Activated T-cell treated with anti-CD3 and anti-CD28 coated beads, Interleukin-2, amount 50 U/mL, for 4 hours (primary cell): ENCODE measurements around the gene YEATS2. TPM values are rescaled to one million over a fixed set of nuclear protein-coding genes. Genes with fewer than 3 reads are reported as not detected.
"Not testable (repeated sequence)": the region's sequence is repeated elsewhere in the genome, so short reads cannot be mapped to it uniquely, and the experiment has no call there.

Experiments
- ATAC-seq, 2 donors: fragments of 200-7000 bp; cut with Tn5 transposase; one replicate each; pipeline ENCODE4 v1.10.0; 2021
- DNase-seq: peaks from one replicate; pipeline ENCODE4 v3.0.0-alpha.2; 2020
- H3K27me3 Mint-ChIP-seq: one replicate; pipeline ENCODE4 v1.8.0; 2021; ENCODE audit warnings: low read depth, mixed read lengths
- H3K36me3 Mint-ChIP-seq: one replicate; pipeline ENCODE4 v1.8.0; 2022; ENCODE audit warnings: mixed read lengths; ENCODE audit not compliant: insufficient read depth
- H3K4me1 Mint-ChIP-seq: one replicate; pipeline ENCODE4 v1.8.0; 2021; ENCODE audit warnings: low read depth, mixed read lengths
- H3K4me3 Mint-ChIP-seq: one replicate; pipeline ENCODE4 v1.8.0; 2021; ENCODE audit warnings: mild to moderate bottlenecking, moderate library complexity, mixed read lengths
- H3K9me3 Mint-ChIP-seq: one replicate; pipeline ENCODE4 v1.8.0; 2021; ENCODE audit warnings: mixed read lengths
- total RNA-seq, 3 donors: library from RNA; stranded (reverse); gene quantifications; one replicate each; pipeline ENCODE4 v1.2.1, GENCODE V29; 2021

Gene YEATS2
- total RNA-seq, 3 donors from 2014 or later = 24.7 to 28.0 (median 27.2) TPM

GRCh38 chr3:183737116-183737515, 39.5 kb downstream of the YEATS2 start:
- no peaks in the 10 kb centered on the region for H3K27me3 Mint-ChIP-seq
- peaks cover 46% of the 10 kb centered on the region for H3K36me3 Mint-ChIP-seq
- no peak for ATAC-seq
- H3K4me3 Mint-ChIP-seq = no peak overlapping the region
- no peak for DNase-seq
- no peaks in the 10 kb centered on the region for H3K9me3 Mint-ChIP-seq
- H3K4me1 Mint-ChIP-seq = no peaks in the 10 kb centered on the region

DNA sequence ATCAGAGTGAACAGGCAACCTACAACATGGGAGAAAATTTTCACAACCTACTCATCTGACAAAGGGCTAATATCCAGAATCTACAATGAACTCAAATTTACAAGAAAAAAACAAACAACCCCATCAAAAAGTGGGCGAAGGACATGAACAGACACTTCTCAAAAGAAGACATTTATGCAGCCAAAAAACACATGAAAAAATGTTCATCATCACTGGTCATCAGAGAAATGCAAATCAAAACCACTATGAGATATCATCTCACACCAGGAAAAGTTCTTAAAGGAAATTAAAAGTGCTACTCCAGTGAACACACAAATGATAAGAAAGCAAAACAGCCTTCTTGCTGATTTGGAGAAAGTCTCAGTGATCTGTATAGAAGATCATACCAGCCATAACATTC, 42.6 kb downstream of the YEATS2 start:
- ATAC-seq, H3K4me1 Mint-ChIP-seq, DNase-seq, H3K9me3 Mint-ChIP-seq, H3K4me3 Mint-ChIP-seq, H3K27me3 Mint-ChIP-seq: not testable (repeated sequence)
- peaks cover 34% of the 10 kb centered on the region for H3K36me3 Mint-ChIP-seq

GRCh38 chr3:183743231-183743630, 45.6 kb downstream of the YEATS2 start:
- H3K36me3 Mint-ChIP-seq = peaks cover 13% of the 10 kb centered on the region

DNA sequence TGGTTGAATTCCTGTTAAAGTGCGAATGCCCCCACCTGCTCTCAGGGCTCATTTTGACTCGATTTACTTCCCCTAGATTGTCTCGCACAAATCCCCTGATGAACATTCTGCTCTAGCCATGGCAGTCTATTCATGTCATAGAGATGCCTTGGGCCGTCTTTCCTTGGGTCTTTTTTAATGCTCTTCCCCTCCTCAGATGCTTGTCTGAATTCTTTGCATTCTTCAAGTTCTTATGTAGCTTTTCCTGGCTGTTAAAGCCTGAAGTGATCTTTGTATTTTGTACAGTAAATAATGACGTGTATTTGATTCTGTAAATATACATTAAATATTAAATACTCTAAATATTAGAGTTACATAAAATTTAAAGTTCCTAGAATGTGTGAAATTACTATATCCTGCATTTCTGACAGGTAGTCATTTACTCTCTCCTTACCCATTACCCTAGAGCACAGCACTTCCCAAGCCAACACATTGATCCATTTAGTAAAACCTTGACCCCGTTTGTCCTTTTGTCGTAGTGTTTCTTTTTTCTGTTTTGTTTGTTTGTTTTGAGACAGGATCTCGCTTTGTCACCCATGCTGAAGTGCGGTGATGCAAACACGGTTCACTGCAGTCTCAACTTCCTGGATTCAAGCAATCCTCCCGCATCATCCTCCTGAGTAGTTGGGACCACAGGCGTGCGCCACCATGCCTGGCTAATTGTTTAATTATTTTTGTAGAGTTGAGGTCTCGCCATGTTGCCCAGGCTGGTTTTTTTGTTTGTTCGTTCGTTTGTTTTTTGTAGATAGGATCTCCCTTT, 47.9 kb downstream of the YEATS2 start:
- H3K9me3 Mint-ChIP-seq = no peaks in the 10 kb centered on the region
- H3K36me3 Mint-ChIP-seq = peaks cover 14% of the 10 kb centered on the region
- ATAC-seq = no peak

More at GRCh38 chr3:183743231-183743630, 45.6 kb downstream of the YEATS2 start:
- H3K9me3 Mint-ChIP-seq = no peaks in the 10 kb centered on the region
- ATAC-seq (no peak), DNase-seq (no peak)
- no peaks in the 10 kb centered on the region for H3K4me1 Mint-ChIP-seq
- H3K27me3 Mint-ChIP-seq = no peaks in the 10 kb centered on the region
- H3K4me3 Mint-ChIP-seq = no peak overlapping the region

GRCh38 chr3:183754052-183754451, 56.5 kb downstream of the YEATS2 start:
- no peaks in the 10 kb centered on the region for H3K9me3 Mint-ChIP-seq
- H3K4me3 Mint-ChIP-seq = no peak overlapping the region
- no peaks in the 10 kb centered on the region for H3K27me3 Mint-ChIP-seq
- peaks cover 40% of the 10 kb centered on the region for H3K36me3 Mint-ChIP-seq
- H3K4me1 Mint-ChIP-seq = no peaks in the 10 kb centered on the region
- ATAC-seq = no peak
- no peak for DNase-seq

More for the DNA sequence above, 47.9 kb downstream of the YEATS2 start:
- Mint-ChIP-seq H3K27me3 (no peaks in the 10 kb centered on the region), H3K4me1 (no peaks in the 10 kb centered on the region), H3K4me3 (no peak overlapping the region)
- DNase-seq = no peak

DNA sequence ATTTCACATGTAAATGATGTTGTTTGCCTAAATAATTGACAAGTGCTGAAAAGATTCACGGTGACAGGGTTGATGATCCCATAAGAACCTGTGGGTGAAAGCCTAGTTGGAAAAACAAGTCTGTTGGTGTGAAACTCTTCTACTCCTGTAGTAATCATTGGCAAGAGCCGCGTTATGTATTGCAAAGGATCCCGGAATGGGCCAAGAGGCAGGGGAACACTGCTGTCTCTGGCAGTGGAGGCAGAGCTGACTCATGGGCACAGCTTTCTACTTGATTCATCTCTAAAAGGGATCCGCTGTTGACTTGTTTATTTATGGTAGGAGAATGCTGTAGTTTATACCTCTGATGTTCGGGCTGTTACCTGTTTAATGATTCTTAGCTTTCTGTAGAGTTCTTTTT, 64.7 kb downstream of the YEATS2 start:
- ATAC-seq (no peak), DNase-seq (no peak)
- Mint-ChIP-seq H3K4me3 (no peak overlapping the region), H3K27me3 (no peaks in the 10 kb centered on the region), H3K4me1 (peaks cover 7% of the 10 kb centered on the region), H3K36me3 (peaks cover 33% of the 10 kb centered on the region), H3K9me3 (no peaks in the 10 kb centered on the region)

GRCh38 chr3:183764847-183765731, 67.5 kb downstream of the YEATS2 start:
- ATAC-seq (no peak), DNase-seq (no peak)
- Mint-ChIP-seq H3K36me3 (peaks cover 24% of the 10 kb centered on the region), H3K27me3 (no peaks in the 10 kb centered on the region), H3K4me1 (peaks cover 7% of the 10 kb centered on the region), H3K4me3 (no peak overlapping the region), H3K9me3 (no peaks in the 10 kb centered on the region)

GRCh38 chr3:183766107-183766506, 68.5 kb downstream of the YEATS2 start:
- peaks cover 22% of the 10 kb centered on the region for H3K36me3 Mint-ChIP-seq
- no peak for ATAC-seq
- no peak overlapping the region for H3K4me3 Mint-ChIP-seq
- peaks cover 7% of the 10 kb centered on the region for H3K4me1 Mint-ChIP-seq
- H3K9me3 Mint-ChIP-seq = no peaks in the 10 kb centered on the region
- H3K27me3 Mint-ChIP-seq = no peaks in the 10 kb centered on the region
- DNase-seq = no peak

DNA sequence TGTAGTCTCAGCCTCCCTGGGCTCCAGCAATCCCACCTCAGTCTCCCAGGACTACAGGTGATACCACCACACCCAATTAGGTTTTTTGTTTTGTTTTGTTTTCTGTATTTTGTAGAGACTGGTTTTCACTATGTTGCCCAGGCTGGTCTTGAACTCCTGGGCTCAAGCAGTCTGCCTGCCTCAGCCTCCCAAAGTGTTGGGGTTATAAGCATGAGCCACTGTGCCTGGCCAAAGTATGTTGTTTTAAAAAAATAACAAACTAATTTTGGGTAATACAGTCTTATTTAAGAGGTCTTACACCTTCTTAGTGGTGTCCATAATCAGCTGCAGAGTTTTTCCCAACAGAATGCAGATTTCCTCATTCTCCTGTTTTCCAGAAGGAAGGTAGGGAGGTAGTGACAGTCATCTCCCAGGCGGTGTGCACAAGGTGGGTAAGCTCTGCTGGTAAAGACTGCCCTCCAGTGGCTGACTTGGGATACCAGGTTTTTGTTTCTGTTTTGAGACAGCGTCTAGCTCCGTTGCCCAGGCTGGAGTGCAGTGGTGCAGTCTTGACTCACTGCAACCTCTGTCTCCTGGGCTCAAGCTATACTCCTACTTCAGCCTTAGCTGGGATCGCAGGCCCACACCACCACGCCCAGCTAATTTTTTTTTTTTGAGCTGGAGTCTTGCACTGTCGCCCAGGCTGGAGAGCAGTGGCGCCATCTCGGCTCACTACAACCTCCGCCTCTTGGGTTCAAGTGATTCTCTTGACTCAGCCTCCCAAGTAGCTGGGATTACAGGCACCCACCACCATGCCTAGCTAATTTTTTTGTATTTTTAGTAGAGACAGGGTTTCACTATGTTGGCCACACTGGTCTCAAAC, 69.4 kb downstream of the YEATS2 start:
- no peak overlapping the region for H3K4me3 Mint-ChIP-seq
- peaks cover 7% of the 10 kb centered on the region for H3K4me1 Mint-ChIP-seq
- no peaks in the 10 kb centered on the region for H3K27me3 Mint-ChIP-seq
- DNase-seq = peak; percentile 63
- peak; percentile 94 to 98 for ATAC-seq
- peaks cover 16% of the 10 kb centered on the region for H3K36me3 Mint-ChIP-seq
- H3K9me3 Mint-ChIP-seq = no peaks in the 10 kb centered on the region

GRCh38 chr3:183768114-183768513, 70.5 kb downstream of the YEATS2 start:
- H3K4me1 Mint-ChIP-seq = peaks cover 7% of the 10 kb centered on the region
- no peaks in the 10 kb centered on the region for H3K27me3 Mint-ChIP-seq
- DNase-seq (no peak), ATAC-seq (no peak)
- H3K4me3 Mint-ChIP-seq = no peak overlapping the region
- no peaks in the 10 kb centered on the region for H3K9me3 Mint-ChIP-seq
- peaks cover 13% of the 10 kb centered on the region for H3K36me3 Mint-ChIP-seq

GRCh38 chr3:183769453-183769852, 71.9 kb downstream of the YEATS2 start:
- no peak overlapping the region for H3K4me3 Mint-ChIP-seq
- no peaks in the 10 kb centered on the region for H3K9me3 Mint-ChIP-seq
- DNase-seq (no peak), ATAC-seq (no peak)
- no peaks in the 10 kb centered on the region for H3K27me3 Mint-ChIP-seq
- peaks cover 7% of the 10 kb centered on the region for H3K4me1 Mint-ChIP-seq
- peaks cover 19% of the 10 kb centered on the region for H3K36me3 Mint-ChIP-seq

GRCh38 chr3:183774631-183775030, 77.0 kb downstream of the YEATS2 start:
- DNase-seq = no peak
- Mint-ChIP-seq H3K9me3 (no peaks in the 10 kb centered on the region), H3K4me1 (no peaks in the 10 kb centered on the region), H3K4me3 (no peak overlapping the region), H3K36me3 (peaks cover 37% of the 10 kb centered on the region), H3K27me3 (no peaks in the 10 kb centered on the region)
- no peak for ATAC-seq

DNA sequence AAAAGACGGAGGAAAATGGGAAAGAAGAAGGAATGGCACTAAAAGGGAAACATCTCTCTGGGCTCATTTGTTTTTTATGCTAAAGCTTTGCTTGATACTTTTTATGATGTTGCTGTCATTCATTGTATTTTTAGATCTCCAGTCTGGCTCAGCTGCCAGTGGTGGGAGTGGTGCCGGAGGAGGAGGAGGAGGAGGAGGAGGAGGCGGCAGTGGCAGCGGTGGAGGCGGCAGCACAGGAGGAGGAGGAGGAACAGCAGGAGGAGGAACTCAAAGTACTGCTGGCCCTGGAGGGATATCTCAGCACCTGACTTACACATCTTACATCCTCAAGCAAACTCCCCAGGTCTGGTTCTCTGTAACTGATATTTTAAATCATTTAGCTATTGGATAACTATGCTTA, 78.2 kb downstream of the YEATS2 start:
- no peak for ATAC-seq

GRCh38 chr3:183776451-183776850, 78.9 kb downstream of the YEATS2 start:
- H3K9me3 Mint-ChIP-seq = not testable (repeated sequence)
- peaks cover 50% of the 10 kb centered on the region for H3K36me3 Mint-ChIP-seq

More for the DNA sequence above, 78.2 kb downstream of the YEATS2 start:
- no peaks in the 10 kb centered on the region for H3K9me3 Mint-ChIP-seq
- peaks cover 45% of the 10 kb centered on the region for H3K36me3 Mint-ChIP-seq
- DNase-seq = no peak
- no peaks in the 10 kb centered on the region for H3K4me1 Mint-ChIP-seq
- no peak overlapping the region for H3K4me3 Mint-ChIP-seq
- H3K27me3 Mint-ChIP-seq = no peaks in the 10 kb centered on the region

More at GRCh38 chr3:183776451-183776850, 78.9 kb downstream of the YEATS2 start:
- H3K4me1 Mint-ChIP-seq, DNase-seq, H3K4me3 Mint-ChIP-seq, H3K27me3 Mint-ChIP-seq, ATAC-seq: not testable (repeated sequence)
